ENCODE measurements around the gene L2HGDH. TPM values are rescaled to one million over a fixed set of nuclear protein-coding genes. Genes with fewer than 3 reads are reported as not detected.

The L2HGDH gene
- total RNA-seq, 2 donors from 2014 or later: 15.9 to 23.2 TPM

- H3K4me1 ChIP-seq (ENCODE audit: control insufficient read depth, insufficient read depth, low read length): no peaks in the 10 kb centered on the region
- no peaks in the 10 kb centered on the region for H3K27me3 ChIP-seq (ENCODE audit: control insufficient read depth, insufficient read depth, low read length, poor library complexity, severe bottlenecking)
- H3K36me3 ChIP-seq (ENCODE audit: control insufficient read depth, insufficient read depth, low read length): peaks cover 8% of the 10 kb centered on the region
- no peak for TF ChIP-seq CTCF (conservative IDR thresholded peaks at IDR 0.05)
- no peak for DNase-seq
- H3K27me3 Mint-ChIP-seq (ENCODE audit: insufficient read depth): no peaks in the 10 kb centered on the region
- H3K4me3 Mint-ChIP-seq: no peak overlapping the region
- H3K36me3 Mint-ChIP-seq (ENCODE audit: low read depth): peaks cover 28% of the 10 kb centered on the region
- H3K4me1 Mint-ChIP-seq: no peaks in the 10 kb centered on the region
- 89 to 100% methylated on average over 4 to 5 of the region's 5 CpGs for WGBS, 2 experiments (ENCODE audit: insufficient coverage in 1 of 2, insufficient read length in 1 of 2)
- H3K27ac ChIP-seq (ENCODE audit: low read depth, low read length): no peak overlapping the region
- H3K9ac ChIP-seq (ENCODE audit: extremely low read depth, low read length, poor library complexity, severe bottlenecking): no peak overlapping the region
- no peaks in the 10 kb centered on the region for H3K9me3 Mint-ChIP-seq
- no peaks in the 10 kb centered on the region for H3K9me3 ChIP-seq (ENCODE audit: control insufficient read depth, low read length)
- H3K4me3 ChIP-seq (ENCODE audit: low read length): no peak overlapping the region
- no peak overlapping the region for H3K27ac Mint-ChIP-seq
Measured at GRCh38 chr14:50290306-50290705, 21.7 kb downstream of the L2HGDH start.

- no peak overlapping the region for H3K27ac Mint-ChIP-seq
- TF ChIP-seq CTCF (conservative IDR thresholded peaks at IDR 0.05): no peak
- H3K4me3 Mint-ChIP-seq: no peak overlapping the region
- H3K4me1 ChIP-seq (ENCODE audit: control insufficient read depth, insufficient read depth, low read length): no peaks in the 10 kb centered on the region
- H3K27ac ChIP-seq (ENCODE audit: low read depth, low read length): no peak overlapping the region
- no peaks in the 10 kb centered on the region for H3K27me3 Mint-ChIP-seq (ENCODE audit: insufficient read depth)
- 91 to 100% methylated on average over 3 to 5 of the region's 5 CpGs for whole genome bisulfite sequencing, 2 experiments (ENCODE audit: insufficient coverage in 1 of 2, insufficient read length in 1 of 2)
- H3K36me3 ChIP-seq (ENCODE audit: control insufficient read depth, insufficient read depth, low read length): peaks cover 4% of the 10 kb centered on the region
- no peaks in the 10 kb centered on the region for H3K4me1 Mint-ChIP-seq
- no peak overlapping the region for H3K4me3 ChIP-seq (ENCODE audit: low read length)
- DNase-seq: no peak
- no peaks in the 10 kb centered on the region for H3K27me3 ChIP-seq (ENCODE audit: control insufficient read depth, insufficient read depth, low read length, poor library complexity, severe bottlenecking)
- H3K9me3 ChIP-seq (ENCODE audit: control insufficient read depth, low read length): no peaks in the 10 kb centered on the region
- peaks cover 24% of the 10 kb centered on the region for H3K36me3 Mint-ChIP-seq (ENCODE audit: low read depth)
- no peak overlapping the region for H3K9ac ChIP-seq (ENCODE audit: extremely low read depth, low read length, poor library complexity, severe bottlenecking)
- no peaks in the 10 kb centered on the region for H3K9me3 Mint-ChIP-seq
Measured at GRCh38 chr14:50288146-50288545, 23.9 kb downstream of the L2HGDH start.

- Histone ChIP-seq H3K9me3 (ENCODE audit: control insufficient read depth, low read length) (no peaks in the 10 kb centered on the region), H3K9ac (ENCODE audit: extremely low read depth, low read length, poor library complexity, severe bottlenecking) (no peak overlapping the region), H3K4me3 (ENCODE audit: low read length) (no peak overlapping the region), H3K4me1 (ENCODE audit: control insufficient read depth, insufficient read depth, low read length) (no peaks in the 10 kb centered on the region), H3K27ac (ENCODE audit: low read depth, low read length) (no peak overlapping the region), H3K36me3 (ENCODE audit: control insufficient read depth, insufficient read depth, low read length) (no peaks in the 10 kb centered on the region), H3K27me3 (ENCODE audit: control insufficient read depth, insufficient read depth, low read length, poor library complexity, severe bottlenecking) (no peaks in the 10 kb centered on the region)
- H3K27ac Mint-ChIP-seq: no peak overlapping the region
- no peak for DNase-seq
- no peaks in the 10 kb centered on the region for H3K9me3 Mint-ChIP-seq
- H3K4me3 Mint-ChIP-seq: no peak overlapping the region
- H3K4me1 Mint-ChIP-seq: no peaks in the 10 kb centered on the region
- peaks cover 18% of the 10 kb centered on the region for H3K36me3 Mint-ChIP-seq (ENCODE audit: low read depth)
- no peak for TF ChIP-seq CTCF (conservative IDR thresholded peaks at IDR 0.05)
- no peaks in the 10 kb centered on the region for H3K27me3 Mint-ChIP-seq (ENCODE audit: insufficient read depth)
Measured at GRCh38 chr14:50285861-50286260, 26.2 kb downstream of the L2HGDH start.

Measured in endodermal cell (in vitro differentiated cells).